Left kidney (tissue), 2 donors: ENCODE results near the gene PRSS21. TPM values are rescaled to one million over a fixed set of nuclear protein-coding genes. Genes with fewer than 3 reads are reported as not detected.

Source experiments
- DNase-seq: peaks from one replicate; pipeline ENCODE4 v3.0.0-alpha.2; 2013
- polyA plus RNA-seq: library from polyadenylated mRNA; unstranded; fragments of 120-200 nt; gene quantifications from one replicate; pipeline ENCODE4 v1.2.1, GENCODE V29; 2013; ENCODE audit not compliant: insufficient read length

Gene PRSS21
- polyA plus RNA-seq, 1 donor: 0.22 TPM

GRCh38 chr16:2779978-2780898 lies 36.8 kb upstream of the PRSS21 start:
- no peak for DNase-seq

DNA sequence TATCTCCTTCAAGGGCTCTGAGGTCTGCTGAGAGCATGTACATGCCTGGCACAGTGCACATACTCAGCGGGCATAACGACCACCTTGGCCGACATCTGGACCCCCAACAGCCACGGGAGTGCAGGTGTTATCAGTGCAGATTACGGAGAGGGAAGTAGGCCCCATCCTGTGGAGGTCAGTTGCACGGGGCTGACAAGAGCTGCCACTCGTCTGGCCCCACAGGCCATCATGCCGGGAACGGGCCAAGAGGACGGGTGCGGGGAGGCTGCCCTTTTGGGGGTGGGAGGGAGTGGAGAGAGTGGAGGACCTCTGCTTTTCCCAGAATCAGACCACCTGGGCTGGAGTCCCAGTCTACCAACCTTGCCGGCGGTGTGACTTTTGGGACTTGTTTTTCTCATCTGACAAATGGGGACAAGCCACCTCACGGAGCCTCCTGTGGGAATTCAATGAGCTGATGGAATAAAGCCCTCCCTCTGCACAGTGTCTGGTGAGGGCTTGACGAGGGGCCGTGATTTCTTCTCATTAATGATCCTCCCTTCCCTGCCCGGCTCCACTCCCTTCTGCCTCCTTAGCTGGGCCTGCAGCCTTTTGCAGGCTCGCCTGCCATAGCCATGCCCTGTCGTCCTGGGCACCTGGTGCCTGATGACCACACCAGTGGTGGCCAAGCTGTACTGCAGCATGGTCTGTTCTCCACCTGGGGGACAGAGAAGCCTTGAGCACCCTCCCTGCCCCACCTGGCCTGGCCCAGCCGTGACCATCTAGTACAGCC lies 34.3 kb upstream of the PRSS21 start:
- no peak for DNase-seq

GRCh38 chr16:2783581-2784357 lies 33.3 kb upstream of the PRSS21 start:
- no peak for DNase-seq

- no peak for DNase-seq
Measured at GRCh38 chr16:2784358-2785100, 32.5 kb upstream of the PRSS21 start.

DNA sequence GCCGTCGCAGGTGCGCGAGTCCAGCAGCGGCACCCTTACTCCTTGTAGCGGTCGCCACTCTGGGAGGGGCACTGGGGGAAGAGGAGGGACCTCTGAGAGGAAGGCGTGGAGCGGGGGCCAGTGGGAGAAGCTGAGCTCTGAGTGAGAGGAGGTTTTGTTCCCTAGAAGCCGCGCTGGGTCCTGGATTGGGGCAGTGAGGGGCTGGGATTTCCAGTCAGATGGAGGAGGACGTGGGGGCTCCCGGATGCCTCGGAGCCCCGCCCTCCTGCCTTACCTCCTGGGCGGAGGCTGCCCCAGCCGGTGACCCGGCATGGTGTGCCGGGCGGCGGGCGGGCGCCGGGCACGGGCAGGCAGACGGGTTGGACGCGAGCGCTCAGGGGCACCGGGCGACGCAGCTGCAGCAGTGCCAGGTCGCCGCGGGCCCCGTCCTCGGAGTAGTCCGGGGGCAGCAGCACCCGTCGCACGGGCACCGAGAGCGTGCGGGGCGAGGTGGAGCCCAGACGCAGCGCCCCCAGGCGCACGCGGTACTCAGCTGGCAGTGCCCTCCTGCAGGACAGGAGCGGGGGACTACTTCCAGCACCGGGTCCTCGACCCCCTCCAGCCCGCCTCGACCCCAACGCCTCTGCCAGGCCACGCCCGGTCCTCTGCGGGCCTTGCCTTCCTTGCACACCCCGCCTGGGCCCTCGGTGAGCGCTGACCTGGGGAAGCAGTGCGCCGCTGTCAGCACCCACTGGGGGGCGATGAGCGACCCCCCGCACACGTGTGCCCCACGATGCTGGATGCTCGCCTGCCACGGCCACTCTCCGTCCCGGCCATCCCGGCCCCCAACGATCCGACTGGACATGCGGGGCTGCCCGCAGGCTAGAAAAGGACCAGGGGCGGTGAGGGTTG lies 31.7 kb upstream of the PRSS21 start:
- DNase-seq: no peak

GRCh38 chr16:2786061-2786825 lies 30.8 kb upstream of the PRSS21 start:
- no peak for DNase-seq

DNA sequence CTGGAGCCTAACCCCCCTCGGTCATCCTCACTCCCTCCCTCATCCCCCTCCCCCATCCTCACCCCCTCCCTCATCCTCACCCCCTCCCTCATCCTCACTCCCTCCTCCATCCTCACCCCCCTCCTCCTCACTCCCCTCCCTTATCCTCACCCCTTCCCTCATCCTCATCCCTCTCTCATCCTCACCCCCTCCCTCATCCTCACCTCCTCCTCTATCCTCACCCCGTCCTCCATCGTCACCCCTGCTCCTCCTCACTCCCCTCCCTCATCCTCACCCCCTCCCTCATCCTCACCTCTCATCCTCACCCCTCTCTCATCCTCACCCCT lies 30.2 kb upstream of the PRSS21 start:
- no peak for DNase-seq

DNA sequence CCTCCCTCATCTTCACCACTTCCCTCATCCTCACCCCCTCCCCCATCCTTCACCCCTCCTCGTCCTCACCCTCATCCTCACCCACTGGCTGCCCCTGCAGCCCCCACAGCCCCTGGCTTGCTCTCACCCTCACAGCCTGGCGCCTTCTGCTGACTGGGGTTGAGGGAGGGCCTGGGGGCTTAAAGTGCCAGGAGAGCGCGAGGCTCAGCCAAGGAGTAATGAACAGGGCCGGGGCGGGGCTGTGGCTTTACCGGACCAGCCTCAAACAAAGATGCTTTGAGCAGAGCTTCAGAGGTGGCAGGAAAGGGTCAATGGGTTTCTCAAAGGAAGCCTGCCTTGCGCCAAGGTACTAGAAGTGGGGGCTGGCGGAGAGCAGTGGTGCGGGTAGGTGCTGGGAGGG lies 29.6 kb upstream of the PRSS21 start, which contains the start of gene PRSS33:
Gene PRSS33, minus strand, starts transcription at position 155 of the 400 bp plus-strand sequence. CDS start 1,013 bp downstream, outside the sequence.
- no peak for DNase-seq

- DNase-seq: no peak
Measured at GRCh38 chr16:2787961-2788360, 29.1 kb upstream of the PRSS21 start.

GRCh38 chr16:2790631-2791030 lies 26.4 kb upstream of the PRSS21 start:
- DNase-seq: no peak

DNA sequence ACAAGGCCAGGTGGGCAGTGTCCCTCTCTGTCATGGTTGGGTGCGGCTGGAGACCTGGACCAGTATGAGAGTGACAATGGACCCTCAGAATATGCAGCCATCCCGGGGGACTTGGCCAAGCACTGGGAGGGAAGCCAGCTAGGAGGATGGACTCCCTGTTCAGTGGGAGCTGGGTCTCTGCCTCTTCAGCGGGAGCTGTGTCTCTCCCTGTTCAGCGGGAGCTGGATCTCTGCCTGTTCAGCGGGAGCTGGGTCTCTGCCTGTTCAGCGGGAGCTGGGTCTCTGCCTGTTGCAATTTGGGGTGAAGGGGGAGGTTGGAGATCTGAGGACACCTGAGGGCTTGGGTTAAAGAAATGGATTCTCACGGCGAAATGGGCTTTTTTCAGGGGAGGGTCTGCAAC lies 25.9 kb upstream of the PRSS21 start:
- DNase-seq: no peak

GRCh38 chr16:2792940-2793339 lies 24.1 kb upstream of the PRSS21 start:
- DNase-seq: no peak

DNA sequence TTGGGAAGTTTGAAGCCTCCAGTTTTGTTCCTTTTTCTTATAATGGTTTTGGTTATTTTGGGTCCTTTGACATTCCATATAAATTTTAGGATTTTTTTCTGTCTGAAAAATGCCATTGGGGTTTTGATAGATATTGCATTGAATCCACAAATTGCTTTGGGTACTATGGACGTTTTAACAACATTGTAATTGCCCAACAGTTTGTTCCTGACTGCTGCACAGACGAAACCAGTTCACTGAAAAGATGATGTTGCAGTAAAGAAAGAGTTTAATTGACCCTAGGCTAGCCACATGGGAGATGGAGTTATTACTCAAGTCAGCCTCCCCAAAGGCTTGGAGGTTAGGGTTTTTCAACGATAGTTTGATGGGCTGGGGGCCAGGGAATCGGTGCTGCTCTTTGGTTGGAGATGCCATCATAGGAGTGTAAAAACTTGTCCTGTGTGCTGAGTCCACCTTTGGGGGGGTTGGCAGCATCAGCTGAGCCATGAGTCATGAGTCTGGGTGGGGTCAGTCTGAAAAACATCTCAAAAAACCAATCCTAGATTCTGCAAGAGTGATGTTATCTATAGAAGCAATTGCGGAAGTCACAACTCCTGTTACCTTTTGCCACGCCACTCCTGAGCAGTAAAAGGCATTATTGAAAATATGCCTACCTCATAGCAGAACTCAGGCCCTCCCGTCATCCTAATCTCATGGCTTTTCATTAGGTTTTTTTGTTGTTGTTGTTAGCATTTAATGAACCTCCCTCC lies 21.5 kb upstream of the PRSS21 start:
- no peak for DNase-seq

- DNase-seq: no peak
Measured at GRCh38 chr16:2798723-2799204, 18.3 kb upstream of the PRSS21 start.

DNA sequence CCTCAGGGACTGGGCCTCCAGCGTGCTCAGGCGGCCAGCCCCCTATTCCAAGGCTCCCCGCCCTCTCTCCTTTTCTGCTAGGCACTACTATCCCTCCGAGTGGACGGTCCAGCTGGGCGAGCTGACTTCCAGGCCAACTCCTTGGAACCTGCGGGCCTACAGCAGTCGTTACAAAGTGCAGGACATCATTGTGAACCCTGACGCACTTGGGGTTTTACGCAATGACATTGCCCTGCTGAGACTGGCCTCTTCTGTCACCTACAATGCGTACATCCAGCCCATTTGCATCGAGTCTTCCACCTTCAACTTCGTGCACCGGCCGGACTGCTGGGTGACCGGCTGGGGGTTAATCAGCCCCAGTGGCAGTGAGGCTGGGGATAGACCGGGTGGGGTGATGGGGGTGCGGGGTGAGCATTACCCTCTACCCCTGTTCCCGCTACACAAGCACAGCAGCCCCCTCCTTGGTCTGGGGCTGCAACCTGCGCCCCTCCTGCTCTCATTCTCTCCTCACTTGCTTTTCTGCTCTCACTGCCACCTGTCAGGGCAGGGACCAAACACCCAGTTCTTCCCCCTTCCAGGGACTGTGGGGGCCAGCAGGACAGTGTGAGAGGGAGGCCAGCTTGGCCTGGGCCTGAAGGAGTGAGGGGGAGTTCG lies 17.7 kb upstream of the PRSS21 start:
- no peak for DNase-seq

DNA sequence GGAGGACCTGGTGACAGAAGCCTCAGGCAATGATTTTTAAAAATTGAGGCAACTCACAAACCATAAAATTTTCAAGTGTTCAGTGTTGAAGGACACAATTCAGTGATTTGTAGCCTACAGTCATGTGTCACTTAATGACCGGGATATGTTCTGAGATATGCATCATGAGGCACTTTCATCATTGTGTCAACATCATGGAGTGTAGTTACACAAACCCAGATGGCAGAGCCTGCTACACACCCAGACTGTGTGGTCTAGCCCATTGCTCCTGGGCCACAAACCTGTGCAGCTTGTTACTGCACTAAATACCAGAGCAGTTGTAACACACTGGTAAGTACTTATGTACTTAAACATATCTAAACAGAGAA lies 17.2 kb upstream of the PRSS21 start:
- DNase-seq: no peak

GRCh38 chr16:2803545-2804195 lies 13.4 kb upstream of the PRSS21 start:
- no peak for DNase-seq

- no peak for DNase-seq
Measured at GRCh38 chr16:2804728-2805127, 12.3 kb upstream of the PRSS21 start.
